ENCODE data around the gene GRK5.
A peak's percentile ranks its signal among the peaks of the same experiment; 100 is the strongest.

The GRK5 gene

GRCh38 chr10:119199231-119199992 lies 8.0 kb upstream of the GRK5 start:
- peak; percentile 43 for DNase-seq

- no peak for DNase-seq
Observed at GRCh38 chr10:119201233-119201632, 6.1 kb upstream of the GRK5 start.

- no peak for DNase-seq
Observed at GRCh38 chr10:119203006-119203405, 4.4 kb upstream of the GRK5 start.

GRCh38 chr10:119205894-119206602 lies 1.3 kb upstream of the GRK5 start:
- no peak for DNase-seq

GRCh38 chr10:119206603-119207365 lies 587 bp upstream of the GRK5 start:
- peak; percentile 28 for DNase-seq

GRCh38 chr10:119207713-119208552 lies 562 bp downstream of the GRK5 start:
- peak; percentile 56 for DNase-seq

- DNase-seq: no peak
Observed at GRCh38 chr10:119208553-119208940, 1.2 kb downstream of the GRK5 start.

GRCh38 chr10:119209035-119209735 lies 1.8 kb downstream of the GRK5 start:
- DNase-seq: no peak

GRCh38 chr10:119209736-119210355 lies 2.5 kb downstream of the GRK5 start:
- DNase-seq: no peak

GRCh38 chr10:119210633-119211032 lies 3.3 kb downstream of the GRK5 start:
- DNase-seq: no peak

GRCh38 chr10:119211176-119211575 lies 3.8 kb downstream of the GRK5 start:
- DNase-seq: no peak

GRCh38 chr10:119211625-119212441 lies 4.5 kb downstream of the GRK5 start:
- no peak for DNase-seq

GRCh38 chr10:119215371-119215770 lies 8.0 kb downstream of the GRK5 start:
- no peak for DNase-seq

GRCh38 chr10:119216127-119216526 lies 8.8 kb downstream of the GRK5 start:
- DNase-seq: no peak

GRCh38 chr10:119217401-119217800 lies 10.0 kb downstream of the GRK5 start:
- DNase-seq: no peak

GRCh38 chr10:119217991-119218490 lies 10.7 kb downstream of the GRK5 start:
- DNase-seq: no peak

- no peak for DNase-seq
Observed at GRCh38 chr10:119219871-119220270, 12.5 kb downstream of the GRK5 start.

GRCh38 chr10:119221201-119221600 lies 13.8 kb downstream of the GRK5 start:
- DNase-seq: no peak

GRCh38 chr10:119221666-119222065 lies 14.3 kb downstream of the GRK5 start:
- no peak for DNase-seq

GRCh38 chr10:119222537-119222936 lies 15.2 kb downstream of the GRK5 start:
- no peak for DNase-seq

All from NCI-H1092 treated with DMSO at 0.1 percent for 48 hours (cell line).